Measurements from ENCODE around the gene TPK1.
A peak's percentile ranks its signal among the peaks of the same experiment; 100 is the strongest.

TPK1 gene

DNA sequence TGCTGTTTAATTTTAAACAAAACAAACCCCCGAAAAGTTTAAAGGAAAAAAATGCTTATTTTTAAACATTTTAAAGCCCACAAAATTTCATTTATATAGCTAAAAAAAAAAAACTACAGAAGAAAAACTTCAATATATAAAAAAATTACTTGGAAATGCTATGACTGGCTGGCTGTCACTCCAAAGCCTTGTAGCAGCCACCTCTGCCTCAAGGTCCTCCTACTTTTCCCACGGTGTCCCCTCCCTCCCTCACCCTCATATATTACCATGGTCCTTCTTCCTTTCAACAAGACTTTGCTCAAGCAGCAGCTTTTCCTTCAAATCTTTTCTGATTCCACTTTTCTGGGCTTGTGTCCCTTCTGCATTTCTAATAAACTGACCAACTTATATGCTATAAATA lies 122.0 kb downstream of the TPK1 start:
- DNase-seq = no peak

DNA sequence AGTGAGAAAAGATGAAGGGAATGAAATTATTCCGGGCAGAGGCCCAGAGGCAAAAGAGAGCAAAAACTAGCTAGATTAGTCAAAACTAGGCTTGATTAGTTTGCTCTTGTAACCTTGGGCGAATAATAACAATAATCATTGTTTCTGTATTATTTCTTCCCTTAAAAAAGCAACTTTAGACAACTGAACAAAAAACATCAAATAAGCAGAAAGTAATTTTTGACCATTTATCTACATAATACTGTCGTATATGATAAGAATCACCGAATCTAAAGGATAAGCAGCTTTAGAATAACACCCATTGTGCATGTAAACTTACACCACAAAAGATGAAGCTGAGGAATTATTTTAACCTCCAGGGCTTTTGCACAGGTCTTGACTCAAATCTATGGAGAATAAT lies 125.1 kb downstream of the TPK1 start:
- no peak for DNase-seq

DNA sequence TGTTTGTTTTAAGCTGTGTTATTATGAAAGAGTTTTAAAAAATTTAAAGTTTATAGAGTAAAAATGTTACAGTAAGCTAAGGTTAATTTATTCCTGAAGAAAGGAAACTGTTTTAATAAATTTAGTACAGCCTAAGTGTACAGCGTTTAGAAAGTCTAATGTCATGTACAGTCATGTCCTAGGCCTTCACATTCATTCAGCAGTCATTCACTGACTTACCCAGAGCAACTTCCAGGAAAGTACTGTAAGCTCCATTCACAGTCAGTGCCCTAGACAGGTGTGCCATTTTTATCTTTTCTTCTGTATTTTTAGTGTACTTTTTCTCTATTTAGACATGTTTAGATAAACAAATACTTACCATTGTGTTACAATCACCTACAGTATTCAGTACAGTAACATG lies 126.8 kb downstream of the TPK1 start:
- no peak for DNase-seq

DNA sequence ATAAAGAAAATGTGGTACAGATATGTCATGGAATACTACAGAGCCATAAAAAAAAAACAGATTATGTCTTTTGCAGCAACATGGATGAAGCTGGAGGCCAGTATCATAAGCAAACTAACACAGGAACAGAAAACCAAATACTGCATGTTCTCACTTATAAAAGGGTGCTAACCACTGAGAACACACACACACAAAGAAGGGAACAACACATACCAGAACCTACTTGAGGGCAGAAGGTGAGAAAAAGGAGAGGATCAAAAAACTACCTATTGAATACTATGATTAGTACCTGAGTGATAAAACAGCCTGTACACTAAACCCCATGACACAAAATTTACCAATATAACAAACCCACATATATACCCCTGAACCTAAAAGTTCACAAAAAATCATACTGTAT lies 144.6 kb downstream of the TPK1 start:
- DNase-seq = no peak

DNA sequence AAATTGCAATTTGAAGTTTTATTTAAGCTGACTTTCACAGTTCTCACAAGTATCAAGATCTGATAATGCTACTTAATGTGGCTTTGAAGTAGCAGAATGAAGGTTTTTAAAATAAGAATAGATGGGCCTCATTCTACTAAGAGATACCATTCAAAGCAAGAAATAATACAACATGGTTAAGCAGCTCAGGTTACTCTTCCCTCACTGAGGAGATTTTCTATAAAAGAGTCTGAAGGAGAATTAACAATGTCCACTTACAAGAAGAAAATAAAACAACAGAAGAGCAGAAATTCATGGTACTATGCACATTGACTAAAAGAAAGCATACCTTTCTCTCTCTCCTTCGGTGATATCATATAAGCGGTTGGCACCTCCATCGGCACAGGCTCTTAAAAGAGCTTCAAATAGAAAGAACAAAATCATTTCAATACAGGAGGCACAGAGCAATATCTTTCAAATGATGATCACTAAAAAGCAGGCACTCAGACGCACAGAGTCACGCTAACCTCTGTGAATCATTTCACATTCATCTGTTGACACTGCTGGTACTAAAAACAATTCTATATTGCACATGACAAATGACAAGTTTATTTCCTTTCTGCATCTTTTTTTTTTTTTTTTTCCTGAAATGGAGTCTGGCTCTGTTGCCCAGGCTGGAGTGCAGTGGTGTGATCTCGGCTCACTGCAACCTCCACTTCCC lies 153.1 kb downstream of the TPK1 start:
- DNase-seq = no peak

DNA sequence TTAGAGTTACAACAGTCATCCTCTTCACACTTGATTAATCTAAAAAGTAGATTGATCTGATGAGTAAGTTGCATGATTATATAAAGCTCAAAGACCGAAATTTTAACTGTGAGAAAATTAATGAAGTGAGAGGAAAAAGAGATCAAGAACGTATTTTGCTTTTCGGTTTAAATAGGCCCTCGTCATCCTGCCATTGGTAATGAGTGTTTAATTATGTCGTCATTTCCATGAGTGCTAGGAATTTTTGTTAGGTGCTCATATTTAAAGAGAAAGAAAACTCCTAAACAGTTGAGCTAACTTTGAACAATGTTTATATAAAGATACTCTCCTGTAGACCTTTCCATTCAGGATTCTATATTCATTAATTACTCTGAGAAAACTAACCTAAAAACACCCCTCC lies 159.4 kb downstream of the TPK1 start:
- no peak for DNase-seq

DNA sequence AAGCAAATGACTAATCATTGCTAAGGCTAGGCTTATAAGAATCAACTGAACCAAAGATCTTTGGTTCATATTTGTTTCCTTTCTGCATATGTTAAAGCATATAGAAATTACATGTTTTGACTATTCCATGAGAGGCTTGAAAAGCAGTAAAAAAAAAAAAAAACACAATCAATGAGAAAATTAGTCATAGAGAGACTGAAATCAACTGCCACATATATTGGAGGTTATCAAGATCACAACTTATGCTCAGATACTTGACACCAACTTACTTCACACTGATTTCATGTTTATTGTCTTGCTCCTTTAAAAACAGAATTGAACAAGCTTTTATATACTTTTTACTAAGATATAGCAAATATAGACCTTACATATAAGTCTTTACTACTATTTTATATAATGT lies 161.3 kb downstream of the TPK1 start:
- no peak for DNase-seq

DNA sequence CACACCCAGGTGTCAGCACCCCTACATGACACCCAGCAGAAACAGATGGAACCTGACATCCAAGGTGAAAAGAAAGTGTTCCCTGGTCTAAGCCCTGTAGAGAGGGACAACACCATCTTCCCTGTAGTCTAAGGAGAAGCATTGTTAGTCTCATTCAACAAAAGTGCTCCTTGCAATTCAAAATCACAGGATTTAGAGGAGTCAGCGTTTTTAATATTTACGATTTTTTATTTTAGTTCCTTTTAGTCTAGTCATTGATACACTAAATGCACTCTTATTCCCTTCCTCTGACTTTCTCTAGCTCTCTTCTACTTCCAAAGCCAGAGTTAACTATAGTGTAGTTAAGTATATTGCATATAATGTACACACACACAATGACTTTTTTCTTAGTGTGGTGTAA lies 163.0 kb downstream of the TPK1 start:
- DNase-seq = no peak

DNA sequence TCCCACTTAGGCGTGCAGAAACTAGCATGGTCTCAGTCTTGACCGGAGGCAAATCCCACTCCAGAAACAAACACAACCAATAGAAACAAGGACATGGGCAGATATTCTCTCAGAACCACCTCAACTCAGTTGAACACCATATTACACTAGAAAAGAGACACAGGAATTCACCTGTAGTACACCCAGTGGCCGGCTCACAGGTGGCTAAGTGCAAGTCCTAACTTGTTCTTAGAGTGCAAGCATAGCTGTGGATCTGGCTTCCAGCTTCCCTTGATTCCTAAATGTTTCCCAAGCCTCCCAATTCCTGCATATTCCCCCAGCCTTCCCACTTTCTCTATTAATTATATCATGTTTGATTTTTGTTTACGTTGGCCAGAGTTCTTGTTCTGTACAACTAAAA lies 164.4 kb downstream of the TPK1 start:
- no peak for DNase-seq

DNA sequence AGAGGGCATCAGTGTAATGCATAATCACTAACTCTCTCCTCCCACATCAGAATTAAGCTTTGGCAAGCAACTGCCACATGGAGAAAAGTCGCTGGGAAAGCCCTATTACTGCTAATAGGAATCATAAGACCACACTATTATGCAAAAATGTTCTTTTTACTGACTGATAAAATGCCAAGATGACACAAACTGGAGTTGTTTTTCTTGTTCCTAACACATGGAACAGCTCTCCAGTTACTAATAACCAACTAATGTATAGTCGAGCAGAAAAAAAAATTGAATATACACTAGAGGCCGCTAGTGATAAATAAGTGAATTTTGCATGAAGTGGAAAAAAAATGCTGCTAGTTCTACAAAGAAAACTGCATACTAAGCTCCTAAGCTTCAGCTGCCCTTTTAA lies 165.6 kb downstream of the TPK1 start:
- no peak for DNase-seq

DNA sequence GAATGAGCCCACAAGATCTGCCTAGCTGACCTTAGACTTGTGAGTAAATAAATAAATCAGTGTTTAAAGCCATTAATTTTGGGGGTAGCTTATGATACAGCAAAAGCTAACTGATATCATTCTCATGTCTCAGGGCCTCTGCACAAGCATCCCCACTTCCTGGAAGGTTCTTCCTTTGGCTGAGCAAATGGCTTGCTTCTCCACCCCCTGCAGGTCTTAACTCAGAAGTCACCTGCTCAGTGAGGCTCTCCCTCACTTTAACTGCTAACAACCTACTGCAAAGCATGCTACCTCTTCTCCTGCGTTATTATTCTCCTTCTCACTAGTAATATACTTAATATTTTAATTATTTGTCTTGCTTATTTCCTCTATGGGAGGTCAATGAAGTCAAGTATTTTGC lies 167.3 kb downstream of the TPK1 start:
- no peak for DNase-seq

DNA sequence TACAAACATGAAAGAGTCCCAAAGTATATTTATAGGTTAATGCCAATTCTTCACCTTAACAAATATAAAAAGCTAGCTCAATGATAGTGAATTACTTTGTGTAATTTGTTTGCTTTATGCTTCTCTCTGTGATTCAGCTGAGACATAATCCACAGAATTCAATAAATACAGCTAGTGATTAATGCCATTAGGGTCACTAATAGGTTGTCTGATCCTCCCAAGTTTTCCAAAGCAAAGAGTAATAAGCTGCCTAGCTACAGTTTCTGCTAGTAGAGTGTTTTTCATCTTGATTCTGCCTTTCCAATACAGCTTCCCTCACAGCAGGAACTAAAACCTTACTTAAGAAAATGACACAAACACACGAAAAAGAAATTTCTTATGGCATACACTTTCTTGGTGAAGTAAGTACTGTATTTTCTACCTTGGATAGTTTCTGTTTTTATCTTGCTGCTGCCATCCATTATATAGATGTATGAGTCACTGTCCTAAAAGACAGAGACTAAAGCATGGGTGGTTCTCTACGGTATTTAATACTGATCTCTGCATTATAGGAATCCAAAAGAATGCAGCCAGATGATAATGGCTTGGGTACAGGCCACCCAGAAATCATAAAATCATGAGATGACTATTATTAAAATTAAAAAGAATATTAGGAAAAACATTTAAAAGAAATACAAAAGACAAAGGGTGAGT lies 170.0 kb downstream of the TPK1 start:
- no peak for DNase-seq

DNA sequence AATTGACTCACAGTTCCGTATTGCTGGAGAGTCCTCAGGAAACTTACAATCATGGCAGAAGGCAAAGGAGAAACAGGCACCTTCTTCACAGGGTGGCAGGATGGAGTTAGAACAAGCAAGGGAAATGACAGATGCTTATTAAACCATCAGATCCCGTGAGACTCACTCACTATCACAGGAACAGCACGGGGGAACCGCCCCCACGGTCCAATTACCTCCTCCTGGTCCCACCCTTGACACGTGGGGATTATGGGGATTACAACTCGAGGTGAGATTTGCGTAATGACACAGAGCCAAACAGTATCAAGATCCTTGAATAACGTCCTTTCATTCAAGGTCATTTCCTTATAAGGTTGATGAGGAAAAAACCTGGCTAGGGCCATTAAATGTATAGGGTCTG lies 176.6 kb downstream of the TPK1 start:
- DNase-seq = no peak

DNA sequence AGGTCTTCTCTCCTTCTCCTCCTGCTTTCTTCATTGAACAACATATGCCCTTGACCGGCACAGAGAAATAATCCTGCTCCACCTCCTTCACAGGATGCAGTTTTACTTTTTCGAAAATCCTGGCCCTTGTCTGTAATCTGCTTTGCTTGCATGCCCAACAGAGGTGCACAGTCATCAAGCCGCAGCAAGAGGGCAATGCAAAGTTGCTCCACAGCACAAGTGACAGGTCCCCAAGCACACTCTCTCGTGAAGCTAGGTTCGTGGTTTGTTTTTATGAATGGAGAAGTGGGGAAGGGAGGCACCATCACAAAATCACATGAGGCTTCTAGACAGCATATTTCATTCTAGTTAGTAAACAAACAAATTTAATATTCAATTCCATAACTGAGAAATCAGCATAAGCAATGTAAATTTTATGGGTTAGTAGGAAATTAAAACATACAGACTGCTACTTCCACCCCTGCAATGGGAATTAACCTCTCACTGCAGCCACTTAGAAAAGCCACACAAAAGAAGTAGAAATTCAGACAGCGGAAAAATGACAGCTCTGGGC lies 178.8 kb downstream of the TPK1 start:
- no peak for DNase-seq

DNA sequence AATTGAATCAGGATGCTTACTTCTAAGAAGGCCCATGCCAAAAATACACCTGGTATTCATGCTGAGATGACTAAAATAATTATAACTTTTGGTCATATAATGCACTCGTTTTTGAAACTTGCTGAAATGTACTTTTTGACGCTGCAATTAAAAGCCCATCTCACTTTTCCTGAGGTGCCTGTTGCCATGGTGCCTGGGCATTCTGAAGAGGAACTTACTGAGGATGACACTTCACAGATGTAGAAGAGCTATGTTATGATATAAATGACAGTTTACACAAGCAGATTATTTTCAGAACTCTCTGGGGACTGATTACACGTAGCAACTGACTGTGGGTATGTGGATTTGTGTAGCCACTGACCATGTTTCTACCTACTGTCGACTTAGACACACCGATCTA lies 182.4 kb downstream of the TPK1 start:
- DNase-seq = no peak

DNA sequence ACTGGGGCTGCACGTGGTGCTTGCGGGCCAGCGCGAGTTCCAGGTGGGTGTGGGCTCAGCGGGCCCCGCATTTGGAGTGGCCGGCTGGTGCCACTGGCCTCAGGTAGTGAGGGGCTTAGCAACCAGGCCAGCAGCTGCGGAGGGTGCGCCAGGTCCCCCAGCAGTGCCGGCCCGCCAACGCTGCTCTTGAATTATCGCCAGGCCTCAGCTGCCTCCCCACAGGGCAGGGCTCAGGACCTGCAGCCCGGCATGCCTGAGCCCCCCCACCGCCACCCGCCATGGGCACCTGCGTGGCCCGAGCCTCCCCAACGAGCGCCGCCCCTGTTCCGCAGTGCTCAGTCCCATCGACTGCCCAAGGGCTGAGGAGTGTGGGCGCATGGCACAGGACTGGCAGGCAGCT lies 185.4 kb downstream of the TPK1 start:
- DNase-seq = no peak

DNA sequence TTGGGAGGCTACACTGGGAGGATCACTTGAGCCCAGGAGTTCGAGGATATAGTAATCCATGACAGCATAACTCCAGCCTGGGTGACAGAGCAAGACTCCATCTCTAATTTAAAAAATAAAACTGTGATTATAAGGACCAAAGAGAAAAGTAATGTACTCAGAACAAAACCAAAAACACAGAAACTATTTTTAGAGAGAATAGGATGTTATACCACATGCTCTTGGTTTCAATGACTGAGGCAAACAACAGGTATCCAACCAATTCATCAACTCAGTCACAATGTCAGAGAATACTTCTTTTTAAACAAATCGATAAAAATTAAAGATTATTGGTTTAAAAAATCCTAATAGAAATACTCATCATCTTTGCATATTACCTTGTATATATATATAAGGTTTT lies 186.7 kb downstream of the TPK1 start:
- DNase-seq = no peak

DNA sequence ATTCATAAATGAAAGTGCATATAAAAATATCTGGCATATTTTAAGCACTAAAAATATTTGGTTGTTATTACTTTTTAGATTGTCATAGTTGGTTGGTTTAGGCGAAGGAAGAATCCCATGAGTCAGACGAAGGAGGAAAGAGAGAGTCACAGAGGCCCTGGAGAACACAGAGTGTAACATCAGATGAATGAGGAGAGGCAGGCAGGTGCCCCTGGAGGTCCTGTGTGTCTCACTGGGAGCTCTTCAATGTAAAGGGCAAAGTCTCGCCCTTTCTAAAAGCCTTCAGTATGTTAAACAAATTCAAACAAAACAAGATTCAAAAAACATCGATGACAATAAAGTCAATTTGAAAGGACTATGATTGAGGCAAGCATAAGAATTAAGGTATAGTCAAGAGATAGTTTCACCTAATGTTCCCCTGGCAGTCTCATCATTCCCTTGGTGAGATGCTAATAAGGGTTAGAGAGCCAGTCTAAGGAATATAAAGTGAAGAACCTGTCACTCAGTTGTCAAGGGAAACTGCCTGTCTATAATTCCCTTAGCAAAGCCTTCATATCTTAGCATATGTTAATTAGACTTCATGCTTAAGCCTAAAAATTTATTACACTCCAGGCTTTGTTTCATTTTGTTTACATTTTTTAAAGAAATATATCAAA lies 194.3 kb downstream of the TPK1 start:
- DNase-seq = no peak

DNA sequence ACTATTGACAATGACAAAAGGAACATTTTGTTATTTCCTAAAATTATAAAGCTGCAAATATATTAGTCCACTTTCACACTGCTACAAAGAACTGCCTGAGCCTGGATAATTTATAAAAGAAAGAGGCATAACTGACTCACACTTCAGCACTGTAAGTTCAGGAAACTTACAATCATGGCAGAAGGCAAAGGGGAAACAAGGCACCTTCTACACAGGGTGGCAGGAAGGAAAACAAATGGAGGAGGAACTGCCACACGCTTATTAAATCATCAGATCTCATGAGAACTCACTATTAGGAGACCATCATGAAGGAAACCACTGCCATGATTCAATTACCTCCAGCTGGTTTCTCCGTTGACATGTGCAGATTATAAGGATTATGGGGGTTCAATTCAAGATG lies 203.1 kb downstream of the TPK1 start:
- no peak for DNase-seq

DNA sequence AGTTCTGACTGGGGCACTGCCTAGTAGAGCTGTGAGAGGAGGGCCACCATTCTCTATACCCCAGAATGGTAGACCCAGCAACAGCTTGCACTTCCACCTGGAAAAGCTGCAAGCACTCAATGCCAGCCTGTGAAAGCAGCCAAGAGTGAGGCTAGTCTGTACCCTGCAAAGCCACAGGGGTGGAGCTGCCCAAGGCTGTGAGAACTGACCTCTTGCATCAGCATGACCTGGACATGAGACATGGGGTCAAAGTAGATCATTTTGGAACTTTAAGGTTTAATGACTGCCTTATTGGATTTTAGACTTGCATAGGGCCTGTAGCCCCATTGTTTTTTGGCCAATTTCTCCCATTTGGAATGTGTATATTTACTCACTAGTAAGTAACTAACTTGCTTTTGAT lies 206.3 kb downstream of the TPK1 start:
- no peak for DNase-seq

DNA sequence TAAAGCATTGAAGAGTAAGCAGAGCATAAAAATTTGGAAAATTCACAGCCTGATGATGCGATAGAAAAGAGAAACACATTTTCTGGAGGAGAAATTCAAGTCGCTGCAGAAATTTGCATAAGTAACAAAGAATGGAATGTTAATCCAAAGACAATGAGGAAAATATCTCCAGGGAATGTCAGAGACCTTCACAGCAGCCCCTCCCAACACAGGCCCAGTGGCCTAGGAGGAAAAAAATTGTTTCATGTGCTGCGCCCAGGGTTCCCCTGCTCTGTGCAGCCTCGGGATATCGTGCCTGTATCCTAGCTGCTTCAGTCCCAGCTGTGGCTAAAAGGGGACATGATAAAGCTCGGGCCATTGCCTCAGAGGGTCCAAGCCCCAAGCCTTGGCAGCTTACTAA lies 206.8 kb downstream of the TPK1 start:
- DNase-seq = no peak

DNA sequence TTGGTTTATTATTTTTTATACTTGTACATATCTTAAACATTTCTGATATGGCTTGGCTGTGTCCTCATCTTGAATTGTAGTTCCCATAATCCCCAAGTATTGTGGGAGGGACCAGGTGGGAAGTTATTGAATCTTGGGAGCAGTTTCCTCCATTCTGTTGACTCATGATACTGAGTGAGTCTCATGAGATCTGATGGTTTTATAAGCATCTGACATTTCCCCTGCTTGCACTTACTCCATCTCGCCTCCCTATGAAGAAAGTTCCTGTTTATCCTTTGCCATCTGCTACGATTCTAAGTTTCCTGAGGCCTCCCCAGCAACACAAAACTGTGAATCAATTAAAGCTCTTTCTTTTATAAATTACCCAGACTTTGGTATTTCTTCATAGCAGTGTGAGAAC lies 207.7 kb downstream of the TPK1 start:
- DNase-seq = no peak

DNA sequence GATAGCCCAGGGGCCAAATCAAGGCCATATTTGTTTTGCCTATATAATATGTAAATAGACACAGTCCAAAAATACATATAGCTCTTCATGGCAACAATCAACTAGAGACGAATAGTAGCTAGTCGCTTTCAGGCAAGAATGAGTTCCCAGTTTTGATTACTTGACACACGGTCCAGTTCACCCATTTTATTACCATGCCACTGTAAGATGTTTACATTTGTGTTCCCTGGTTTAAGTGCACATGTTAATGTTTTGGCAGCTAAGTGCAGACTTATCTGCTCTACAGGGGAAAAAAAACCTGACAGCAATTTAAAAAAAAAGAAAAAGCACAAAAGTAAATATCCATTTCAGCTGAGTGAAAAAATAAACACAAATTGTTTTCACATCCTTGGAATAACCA lies 213.1 kb downstream of the TPK1 start:
- DNase-seq = peak; percentile 67

DNA sequence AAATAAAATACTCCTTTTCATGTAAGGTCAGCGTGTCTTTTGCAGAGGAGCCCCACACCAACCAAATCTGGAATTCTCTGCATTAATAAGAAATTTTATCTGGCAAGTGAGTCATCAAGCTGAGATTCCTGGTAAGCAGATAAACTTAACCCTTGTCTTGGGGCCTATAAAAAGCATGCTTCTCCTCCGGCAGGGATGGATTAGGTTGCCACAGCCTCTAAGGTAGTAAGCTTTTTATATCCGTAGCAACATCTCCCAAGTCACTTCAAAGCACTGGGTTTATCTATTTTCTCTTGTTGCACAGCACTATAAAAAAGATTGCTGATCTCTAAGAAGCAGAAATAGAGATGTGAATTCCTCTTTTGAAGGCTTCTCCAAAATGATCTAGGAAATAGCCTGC lies 229.6 kb downstream of the TPK1 start:
- no peak for DNase-seq

All from NCI-H345 (cell line).